NCI-H1436 treated with DMSO at 0.1 percent for 48 hours (cell line): ENCODE data around the gene ZNF366.

Experiments used
- DNase-seq: peaks from one replicate; lab custom pipeline; 2025; lab: John Stamatoyannopoulos, UW

Gene ZNF366

GRCh38 chr5:72465601-72466563 is 41.3 kb downstream of the ZNF366 start:
- no peak for DNase-seq

- no peak for DNase-seq
These were observed 42.1 kb downstream of the ZNF366 start for GRCh38 chr5:72465066-72465465.

GRCh38 chr5:72464071-72464470 is 43.1 kb downstream of the ZNF366 start:
- DNase-seq, result no peak

- no peak for DNase-seq
These were observed 43.7 kb downstream of the ZNF366 start for GRCh38 chr5:72463449-72464052.

GRCh38 chr5:72460413-72460812 is 46.8 kb downstream of the ZNF366 start:
- DNase-seq, result no peak

- no peak for DNase-seq
These were observed 47.3 kb downstream of the ZNF366 start for GRCh38 chr5:72459913-72460312.

- no peak for DNase-seq
These were observed 48.0 kb downstream of the ZNF366 start for GRCh38 chr5:72459089-72459661.

GRCh38 chr5:72458407-72458806 is 48.8 kb downstream of the ZNF366 start:
- no peak for DNase-seq

GRCh38 chr5:72457491-72457890 is 49.7 kb downstream of the ZNF366 start:
- no peak for DNase-seq

GRCh38 chr5:72456391-72457074 is 50.7 kb downstream of the ZNF366 start:
- DNase-seq, result no peak

- DNase-seq, result no peak
These were observed 51.7 kb downstream of the ZNF366 start for GRCh38 chr5:72455476-72455875.

GRCh38 chr5:72454996-72455395 is 52.2 kb downstream of the ZNF366 start:
- no peak for DNase-seq

- no peak for DNase-seq
These were observed 53.9 kb downstream of the ZNF366 start for GRCh38 chr5:72453246-72453775.

GRCh38 chr5:72452515-72453245 is 54.5 kb downstream of the ZNF366 start:
- DNase-seq, result no peak

GRCh38 chr5:72451741-72452505 is 55.3 kb downstream of the ZNF366 start:
- DNase-seq, result peak; percentile 5

- DNase-seq, result no peak
These were observed 58.8 kb downstream of the ZNF366 start for GRCh38 chr5:72448368-72448767.

- DNase-seq, result no peak
These were observed 59.5 kb downstream of the ZNF366 start for GRCh38 chr5:72447751-72448150.

- no peak for DNase-seq
These were observed 61.2 kb downstream of the ZNF366 start for GRCh38 chr5:72445969-72446368.

- DNase-seq, result no peak
These were observed 63.3 kb downstream of the ZNF366 start for GRCh38 chr5:72443883-72444282.

- DNase-seq, result no peak
These were observed 65.2 kb downstream of the ZNF366 start for GRCh38 chr5:72441862-72442540.
